Dendritic cell treated with granulocyte-macrophage colony-stimulating factor and Interleukin-4, amounts not matched to agents 40 ng/mL and 50 ng/mL, for 4 days (primary cell): ENCODE data around the gene HTATSF1.

Experiments
- H3K27ac Mint-ChIP-seq: one replicate; pipeline ENCODE4 v1.8.0; 2022; ENCODE audit warnings: mild to moderate bottlenecking, mixed read lengths
- H3K27me3 Mint-ChIP-seq: one replicate; pipeline ENCODE4 v1.8.0; 2022; ENCODE audit warnings: mild to moderate bottlenecking, mixed read lengths
- H3K36me3 Mint-ChIP-seq: one replicate; pipeline ENCODE4 v1.8.0; 2022; ENCODE audit warnings: low read depth, mixed read lengths
- H3K4me1 Mint-ChIP-seq: one replicate; pipeline ENCODE4 v1.8.0; 2022; ENCODE audit warnings: low read depth, mixed read lengths
- H3K4me3 Mint-ChIP-seq: one replicate; pipeline ENCODE4 v1.8.0; 2022; ENCODE audit warnings: mild to moderate bottlenecking, moderate library complexity, mixed read lengths
- H3K9me3 Mint-ChIP-seq: one replicate; pipeline ENCODE4 v1.8.0; 2022; ENCODE audit warnings: mixed read lengths
- intact Hi-C: fragments of 100-400 bp; cut with micrococcal nuclease; formaldehyde crosslinking; loops from one replicate; pipeline ENCODE4 v1.15.0; 2022

HTATSF1 gene, protein sequence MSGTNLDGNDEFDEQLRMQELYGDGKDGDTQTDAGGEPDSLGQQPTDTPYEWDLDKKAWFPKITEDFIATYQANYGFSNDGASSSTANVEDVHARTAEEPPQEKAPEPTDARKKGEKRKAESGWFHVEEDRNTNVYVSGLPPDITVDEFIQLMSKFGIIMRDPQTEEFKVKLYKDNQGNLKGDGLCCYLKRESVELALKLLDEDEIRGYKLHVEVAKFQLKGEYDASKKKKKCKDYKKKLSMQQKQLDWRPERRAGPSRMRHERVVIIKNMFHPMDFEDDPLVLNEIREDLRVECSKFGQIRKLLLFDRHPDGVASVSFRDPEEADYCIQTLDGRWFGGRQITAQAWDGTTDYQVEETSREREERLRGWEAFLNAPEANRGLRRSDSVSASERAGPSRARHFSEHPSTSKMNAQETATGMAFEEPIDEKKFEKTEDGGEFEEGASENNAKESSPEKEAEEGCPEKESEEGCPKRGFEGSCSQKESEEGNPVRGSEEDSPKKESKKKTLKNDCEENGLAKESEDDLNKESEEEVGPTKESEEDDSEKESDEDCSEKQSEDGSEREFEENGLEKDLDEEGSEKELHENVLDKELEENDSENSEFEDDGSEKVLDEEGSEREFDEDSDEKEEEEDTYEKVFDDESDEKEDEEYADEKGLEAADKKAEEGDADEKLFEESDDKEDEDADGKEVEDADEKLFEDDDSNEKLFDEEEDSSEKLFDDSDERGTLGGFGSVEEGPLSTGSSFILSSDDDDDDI

DNA sequence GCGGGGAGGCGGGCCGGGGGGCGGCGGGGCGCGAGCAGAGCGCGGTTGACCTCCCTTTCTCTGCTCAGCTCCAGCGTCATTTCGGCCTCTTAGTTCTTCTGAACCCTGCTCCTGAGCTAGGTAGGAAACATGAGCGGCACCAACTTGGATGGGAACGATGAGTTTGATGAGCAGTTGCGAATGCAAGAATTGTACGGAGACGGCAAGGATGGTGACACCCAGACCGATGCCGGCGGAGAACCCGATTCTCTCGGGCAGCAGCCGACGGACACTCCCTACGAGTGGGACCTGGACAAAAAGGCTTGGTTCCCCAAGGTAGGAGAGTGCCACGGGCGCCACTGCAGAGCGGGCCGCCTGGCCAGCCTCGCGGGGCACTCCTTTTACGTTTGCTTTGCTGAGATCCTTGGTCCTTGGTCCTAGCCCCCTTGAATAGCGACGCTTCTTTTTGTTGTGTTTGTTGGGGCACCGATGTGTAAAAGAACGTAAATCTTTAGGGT is at the start of gene HTATSF1:
HTATSF1 (plus strand) TSS at position 37 of the 497 bp plus-strand sequence; CDS start at position 130, 93 bp downstream.
- intact Hi-C loops = loop anchor here (5.0 kb wide), 1 partner anchor 525 kb away; the partner anchor contains the start of gene MMGT1
- H3K27ac Mint-ChIP-seq = peak within 1 kb of the TSS; percentile 89
- peaks cover 10% of the 10 kb centered on the region for H3K4me1 Mint-ChIP-seq
- no peaks in the 10 kb centered on the region for H3K27me3 Mint-ChIP-seq
- peaks cover 13% of the 10 kb centered on the region for H3K36me3 Mint-ChIP-seq
- peak within 1 kb of the TSS; percentile 77 for H3K4me3 Mint-ChIP-seq
- no peaks in the 10 kb centered on the region for H3K9me3 Mint-ChIP-seq

DNA sequence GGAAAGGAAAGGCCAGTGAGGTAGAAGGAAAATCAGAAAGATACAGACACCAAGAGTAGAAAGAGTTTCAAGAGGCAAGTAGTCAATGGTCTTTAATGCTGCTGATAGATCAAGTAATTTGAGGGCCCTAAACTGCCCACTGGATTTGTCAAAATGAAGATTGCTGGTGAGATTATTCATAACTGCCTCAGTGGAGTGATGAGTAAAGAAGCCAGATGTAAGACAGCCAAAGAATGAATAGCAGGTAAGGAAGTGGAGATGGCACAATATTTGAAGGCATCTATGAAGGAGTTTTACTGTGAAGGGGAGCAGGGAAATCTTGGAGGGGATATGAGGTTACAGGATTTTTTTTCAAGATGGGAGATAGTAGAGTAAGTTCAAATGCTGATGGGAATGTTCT is 49.4 kb upstream of the HTATSF1 start:
- H3K4me3 Mint-ChIP-seq = no peak overlapping the region
- no peaks in the 10 kb centered on the region for H3K27me3 Mint-ChIP-seq
- no peak overlapping the region for H3K27ac Mint-ChIP-seq
- intact Hi-C loops = no loop called here
- H3K9me3 Mint-ChIP-seq = no peaks in the 10 kb centered on the region
- H3K4me1 Mint-ChIP-seq = no peaks in the 10 kb centered on the region
- H3K36me3 Mint-ChIP-seq = no peaks in the 10 kb centered on the region

DNA sequence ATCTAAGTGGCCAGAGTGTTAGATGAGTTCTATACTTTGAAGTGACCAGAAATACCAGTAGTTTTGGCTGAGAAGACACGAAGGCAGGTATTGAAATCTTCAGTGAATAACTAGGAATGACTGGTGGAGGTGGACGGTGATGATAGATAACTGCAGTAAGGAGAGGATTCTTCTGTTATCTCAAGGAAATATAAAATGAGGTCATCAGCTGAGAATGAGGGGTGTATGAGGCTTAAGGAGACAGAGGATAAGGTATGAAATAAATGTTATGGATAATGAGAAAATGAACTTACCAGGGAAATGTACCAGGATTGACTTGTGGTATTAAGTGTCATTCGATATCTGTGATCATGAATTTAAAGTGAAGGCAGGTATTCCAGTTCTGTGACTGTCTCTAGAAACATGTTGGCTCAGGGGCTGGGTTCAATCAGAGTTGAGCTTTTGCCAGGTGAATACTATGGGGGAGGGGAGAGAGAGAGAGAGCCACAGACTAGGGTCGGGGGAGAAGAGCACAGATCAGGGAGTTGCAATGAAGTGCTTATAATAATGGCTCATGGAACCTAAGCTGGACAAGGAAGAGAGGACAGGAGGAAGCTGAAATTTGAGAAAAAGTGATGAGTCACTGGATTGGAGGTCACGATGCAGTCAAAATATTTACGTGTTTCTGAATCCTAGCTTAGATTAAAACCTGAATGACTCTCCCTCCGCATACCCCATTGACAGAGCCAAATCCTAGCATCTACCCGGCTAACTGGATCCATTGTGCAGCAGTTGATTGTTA is 47.2 kb upstream of the HTATSF1 start:
- Mint-ChIP-seq H3K9me3 (no peaks in the 10 kb centered on the region), H3K27me3 (no peaks in the 10 kb centered on the region), H3K36me3 (no peaks in the 10 kb centered on the region), H3K4me3 (no peak overlapping the region), H3K27ac (no peak overlapping the region), H3K4me1 (no peaks in the 10 kb centered on the region)
- intact Hi-C loops = no loop called here

DNA sequence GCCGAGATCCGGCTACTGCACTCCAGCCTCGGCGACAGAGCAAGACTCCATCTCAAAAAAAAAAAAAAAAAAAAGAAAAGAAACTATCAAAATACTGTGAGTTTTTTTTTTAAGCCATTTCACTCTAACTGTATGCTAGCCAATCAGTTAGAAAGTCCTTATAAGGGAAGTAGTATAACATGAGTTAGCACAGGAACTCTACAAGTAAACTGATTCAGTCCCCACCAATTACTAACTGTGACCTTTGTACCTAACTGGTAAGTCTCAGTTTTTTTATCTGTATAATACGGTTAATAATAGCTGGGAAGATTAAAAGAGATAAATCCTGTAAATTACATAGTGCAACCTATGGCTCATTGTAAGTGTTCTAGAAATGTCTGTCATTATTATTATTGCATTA is 44.8 kb upstream of the HTATSF1 start:
- H3K27ac Mint-ChIP-seq = no peak overlapping the region
- no peaks in the 10 kb centered on the region for H3K4me1 Mint-ChIP-seq
- intact Hi-C loops = no loop called here

DNA sequence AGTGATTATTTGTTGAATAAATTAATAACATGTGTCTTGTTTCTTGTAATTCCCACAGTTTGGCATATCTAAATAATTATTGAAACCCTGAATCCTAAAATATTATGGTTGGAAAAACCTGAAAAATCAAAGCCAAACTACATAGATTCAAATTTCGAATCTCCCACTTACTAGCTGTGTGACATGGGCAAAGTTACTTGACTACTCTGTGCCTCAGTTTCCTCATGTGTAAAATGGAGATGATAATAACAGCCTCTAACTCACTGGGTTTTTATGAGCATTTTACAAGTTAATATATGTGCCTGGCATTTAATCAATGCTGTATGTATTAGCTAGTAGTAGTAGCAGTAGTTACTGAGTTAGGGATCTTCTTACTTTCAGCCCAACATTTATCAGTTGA is 44.3 kb upstream of the HTATSF1 start:
- H3K9me3 Mint-ChIP-seq = no peaks in the 10 kb centered on the region
- H3K4me1 Mint-ChIP-seq = no peaks in the 10 kb centered on the region
- H3K27me3 Mint-ChIP-seq = no peaks in the 10 kb centered on the region
- H3K27ac Mint-ChIP-seq = no peak overlapping the region
- no peak overlapping the region for H3K4me3 Mint-ChIP-seq
- H3K36me3 Mint-ChIP-seq = no peaks in the 10 kb centered on the region
- intact Hi-C loops = no loop called here

More for the DNA sequence above, 44.8 kb upstream of the HTATSF1 start:
- Mint-ChIP-seq H3K36me3 (no peaks in the 10 kb centered on the region), H3K4me3 (no peak overlapping the region), H3K9me3 (no peaks in the 10 kb centered on the region), H3K27me3 (no peaks in the 10 kb centered on the region)

DNA sequence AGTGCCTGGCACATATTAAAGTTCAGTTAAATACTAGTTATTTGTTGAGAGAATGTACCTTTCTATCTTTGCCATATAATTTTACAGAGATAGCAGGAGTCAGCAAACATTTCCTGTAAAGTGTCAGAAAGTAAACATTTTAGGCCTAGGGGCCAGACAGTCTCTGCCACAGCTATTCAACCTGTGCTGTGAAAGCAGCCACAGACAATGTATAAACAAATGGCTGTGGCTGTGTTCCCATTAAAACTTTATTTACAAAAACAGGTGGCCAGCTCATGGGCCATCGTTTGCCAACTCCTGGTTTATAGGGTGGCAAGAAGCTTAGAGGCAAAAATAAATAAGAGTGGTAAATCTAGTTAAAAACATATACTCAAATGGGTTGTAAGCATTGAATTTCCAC is 43.6 kb upstream of the HTATSF1 start:
- H3K36me3 Mint-ChIP-seq = no peaks in the 10 kb centered on the region
- H3K27ac Mint-ChIP-seq = no peak overlapping the region
- H3K9me3 Mint-ChIP-seq = no peaks in the 10 kb centered on the region
- H3K4me3 Mint-ChIP-seq = no peak overlapping the region
- intact Hi-C loops = no loop called here
- H3K4me1 Mint-ChIP-seq = no peaks in the 10 kb centered on the region
- H3K27me3 Mint-ChIP-seq = no peaks in the 10 kb centered on the region

DNA sequence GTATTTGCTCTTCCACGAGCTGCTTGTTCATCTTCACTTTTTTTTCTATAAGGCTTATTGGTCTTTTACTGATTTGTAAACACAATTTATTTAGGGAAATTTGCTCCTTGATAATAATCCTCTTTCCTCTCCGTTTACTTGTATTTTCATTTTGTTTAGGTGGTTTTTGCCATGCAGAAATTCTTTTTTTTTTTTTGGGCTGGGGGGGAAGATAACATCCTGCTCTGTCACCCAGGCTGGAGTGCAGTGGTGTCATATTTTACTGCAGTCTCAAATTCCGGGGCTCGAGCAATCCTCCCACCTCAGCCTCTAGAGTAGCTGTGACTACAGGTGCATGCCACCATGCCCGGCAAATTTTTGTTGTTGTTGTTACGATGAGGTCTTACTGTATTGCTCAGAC is 41.3 kb upstream of the HTATSF1 start:
- no peaks in the 10 kb centered on the region for H3K36me3 Mint-ChIP-seq
- intact Hi-C loops = no loop called here
- H3K27ac Mint-ChIP-seq = no peak overlapping the region
- no peaks in the 10 kb centered on the region for H3K4me1 Mint-ChIP-seq
- no peak overlapping the region for H3K4me3 Mint-ChIP-seq
- no peaks in the 10 kb centered on the region for H3K9me3 Mint-ChIP-seq
- no peaks in the 10 kb centered on the region for H3K27me3 Mint-ChIP-seq

DNA sequence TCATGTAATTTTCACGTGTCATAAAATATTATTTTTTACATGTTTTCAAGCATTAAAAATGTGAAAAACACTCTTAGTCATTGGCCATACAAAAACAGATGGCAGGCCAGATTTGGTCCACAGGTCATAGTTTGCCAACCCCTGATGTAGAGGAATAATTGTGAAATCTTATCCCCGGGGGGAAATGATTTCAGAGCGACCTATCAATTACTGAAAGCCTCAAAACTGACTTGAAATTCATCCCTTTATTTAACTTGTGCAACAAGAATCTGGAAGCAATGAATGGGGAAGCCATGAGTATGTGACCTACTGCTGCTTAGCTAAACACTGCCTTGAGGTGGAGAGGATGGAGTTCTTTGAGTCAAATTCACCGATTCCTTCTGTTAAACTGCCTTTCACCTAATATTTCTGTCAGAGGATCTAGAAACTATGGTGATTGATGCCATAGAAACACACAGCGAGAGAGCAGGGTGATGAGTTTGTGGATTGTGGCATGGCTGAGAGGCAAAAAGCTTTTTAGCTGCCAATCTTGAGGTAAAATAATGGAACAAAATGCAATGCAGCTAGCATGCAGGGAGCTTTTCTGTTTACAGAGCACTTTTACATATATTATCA is 40.0 kb upstream of the HTATSF1 start:
- H3K4me3 Mint-ChIP-seq = no peak overlapping the region
- no peaks in the 10 kb centered on the region for H3K36me3 Mint-ChIP-seq
- H3K4me1 Mint-ChIP-seq = no peaks in the 10 kb centered on the region
- no peak overlapping the region for H3K27ac Mint-ChIP-seq
- no peaks in the 10 kb centered on the region for H3K27me3 Mint-ChIP-seq
- no peaks in the 10 kb centered on the region for H3K9me3 Mint-ChIP-seq
- intact Hi-C loops = no loop called here

DNA sequence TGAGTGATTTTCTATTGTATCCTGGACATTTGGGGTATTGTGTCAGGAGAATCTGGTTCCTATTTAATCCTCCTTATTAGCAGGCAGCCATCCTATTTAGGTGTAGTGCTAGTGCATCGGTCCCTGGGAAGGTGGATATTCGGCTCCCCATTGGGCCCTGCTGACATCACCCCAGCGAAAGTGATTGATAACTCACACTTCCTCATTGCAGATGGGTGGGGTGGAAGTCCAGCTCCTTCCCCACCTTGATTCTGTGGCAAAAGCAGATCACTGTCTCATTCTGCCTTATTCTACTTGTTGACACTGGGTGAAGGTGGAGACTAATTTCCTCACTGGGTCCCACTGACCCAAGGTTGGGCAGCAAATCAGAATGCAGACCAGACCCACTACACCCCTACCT is 32.8 kb upstream of the HTATSF1 start:
- Mint-ChIP-seq H3K9me3 (no peaks in the 10 kb centered on the region), H3K36me3 (no peaks in the 10 kb centered on the region), H3K27me3 (no peaks in the 10 kb centered on the region), H3K4me3 (no peak overlapping the region), H3K27ac (no peak overlapping the region), H3K4me1 (no peaks in the 10 kb centered on the region)
- intact Hi-C loops = no loop called here

DNA sequence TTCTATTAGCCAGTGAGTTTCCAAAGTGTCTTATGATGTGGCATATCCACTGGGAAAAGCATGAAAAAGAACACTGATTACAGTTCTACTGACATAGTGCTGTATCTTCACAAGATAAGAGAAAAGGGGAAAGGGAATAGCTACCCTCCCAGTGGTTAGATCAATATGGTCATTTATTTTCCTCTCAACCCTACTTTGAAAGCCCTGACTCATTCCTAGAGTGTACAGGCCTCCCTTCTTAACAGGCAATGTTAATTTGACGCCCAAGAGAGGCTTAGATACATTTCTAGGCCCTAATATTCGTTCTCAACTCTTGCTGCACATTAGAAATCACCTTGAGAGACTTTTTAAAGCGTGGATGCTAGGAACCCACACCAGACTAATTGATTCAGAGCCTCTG is 30.1 kb upstream of the HTATSF1 start:
- H3K27ac Mint-ChIP-seq = no peak overlapping the region
- no peak overlapping the region for H3K4me3 Mint-ChIP-seq
- no peaks in the 10 kb centered on the region for H3K4me1 Mint-ChIP-seq
- no peaks in the 10 kb centered on the region for H3K36me3 Mint-ChIP-seq
- intact Hi-C loops = no loop called here
- peaks cover 6% of the 10 kb centered on the region for H3K9me3 Mint-ChIP-seq
- no peaks in the 10 kb centered on the region for H3K27me3 Mint-ChIP-seq

DNA sequence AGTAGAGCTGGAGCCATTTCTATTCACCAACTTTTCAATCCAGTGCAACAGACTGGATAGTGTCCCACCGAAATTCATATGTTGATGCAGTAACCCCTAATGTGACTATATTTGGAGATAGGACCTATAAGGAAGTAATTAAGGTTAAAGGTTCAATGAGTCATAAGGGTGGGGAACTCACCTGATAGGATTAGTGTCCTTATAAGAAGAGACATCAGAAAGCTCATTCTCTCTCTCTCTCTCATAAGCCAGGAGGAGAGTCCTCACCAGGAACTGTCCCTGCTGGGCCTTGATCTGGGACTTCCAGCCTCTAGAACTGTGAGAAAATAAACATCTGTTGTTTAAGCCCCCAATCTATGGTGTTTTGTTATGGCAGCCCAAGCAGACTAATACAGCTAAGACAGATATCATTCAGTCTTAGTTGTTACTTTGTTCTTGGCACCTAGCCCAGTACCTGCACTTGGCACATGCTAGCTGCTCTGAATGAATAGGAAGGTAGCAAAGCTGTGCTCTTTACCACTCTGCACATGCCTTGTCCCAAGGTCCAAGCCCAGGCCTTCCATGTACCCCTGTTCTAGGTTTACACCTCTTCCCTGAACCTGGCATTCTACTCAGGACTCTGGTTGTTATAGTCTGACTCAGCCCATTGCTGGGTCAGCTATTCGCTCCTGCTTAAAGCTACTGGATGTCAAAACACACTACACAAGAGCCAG is 28.8 kb upstream of the HTATSF1 start:
- H3K9me3 Mint-ChIP-seq = peaks cover 16% of the 10 kb centered on the region
- H3K4me3 Mint-ChIP-seq = no peak overlapping the region

DNA sequence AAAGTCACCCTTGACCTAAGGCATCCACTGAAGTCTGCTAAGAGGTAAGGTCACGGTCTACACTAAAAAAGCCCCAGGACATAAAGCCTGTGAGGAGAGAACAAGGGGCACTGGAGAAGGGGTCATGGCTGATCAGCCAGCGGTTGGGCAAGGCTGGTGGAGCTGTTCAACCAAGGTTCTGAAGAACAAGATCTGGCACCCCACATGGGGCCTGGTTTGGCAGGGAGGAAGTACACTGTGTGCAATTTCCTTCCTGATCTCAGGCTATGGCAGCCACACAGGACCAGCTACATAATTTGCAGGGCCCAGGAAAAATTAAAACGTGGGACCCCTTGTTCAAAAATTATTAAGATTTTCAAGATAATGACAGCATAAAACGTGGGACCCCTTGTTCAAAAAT is 23.7 kb upstream of the HTATSF1 start:
- H3K9me3 Mint-ChIP-seq = peaks cover 16% of the 10 kb centered on the region
- intact Hi-C loops = no loop called here
- no peak overlapping the region for H3K27ac Mint-ChIP-seq
- H3K4me1 Mint-ChIP-seq = no peaks in the 10 kb centered on the region
- H3K36me3 Mint-ChIP-seq = no peaks in the 10 kb centered on the region
- H3K4me3 Mint-ChIP-seq = no peak overlapping the region
- H3K27me3 Mint-ChIP-seq = no peaks in the 10 kb centered on the region

More for the DNA sequence above, 28.8 kb upstream of the HTATSF1 start:
- H3K4me1 Mint-ChIP-seq = no peaks in the 10 kb centered on the region
- H3K36me3 Mint-ChIP-seq = no peaks in the 10 kb centered on the region
- H3K27me3 Mint-ChIP-seq = no peaks in the 10 kb centered on the region
- intact Hi-C loops = no loop called here
- no peak overlapping the region for H3K27ac Mint-ChIP-seq

DNA sequence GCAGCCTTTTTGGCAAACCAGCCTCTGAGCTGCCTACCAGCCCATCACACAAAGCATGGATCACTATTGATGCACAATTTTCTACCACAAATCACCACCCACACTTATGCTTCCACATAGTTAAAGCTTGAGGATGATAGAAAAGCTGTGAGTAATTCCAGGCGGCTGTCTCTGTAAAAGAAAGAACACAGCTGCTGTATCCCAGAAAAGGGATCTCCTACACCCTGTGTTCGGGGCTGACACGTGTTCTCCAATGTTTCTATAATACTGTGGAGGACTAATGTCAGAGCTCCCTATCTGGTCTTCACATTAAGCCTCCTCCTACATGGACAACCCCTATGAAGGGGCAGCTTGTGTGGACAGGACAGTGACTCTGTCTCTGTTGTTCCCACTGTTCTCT is 22.2 kb upstream of the HTATSF1 start:
- H3K27ac Mint-ChIP-seq = no peak overlapping the region
- intact Hi-C loops = no loop called here
- no peak overlapping the region for H3K4me3 Mint-ChIP-seq
- H3K36me3 Mint-ChIP-seq = no peaks in the 10 kb centered on the region
- H3K9me3 Mint-ChIP-seq = peaks cover 16% of the 10 kb centered on the region
- H3K27me3 Mint-ChIP-seq = no peaks in the 10 kb centered on the region
- no peaks in the 10 kb centered on the region for H3K4me1 Mint-ChIP-seq
